ENCODE measurements around the gene NEURL1B.

Gene NEURL1B, protein sequence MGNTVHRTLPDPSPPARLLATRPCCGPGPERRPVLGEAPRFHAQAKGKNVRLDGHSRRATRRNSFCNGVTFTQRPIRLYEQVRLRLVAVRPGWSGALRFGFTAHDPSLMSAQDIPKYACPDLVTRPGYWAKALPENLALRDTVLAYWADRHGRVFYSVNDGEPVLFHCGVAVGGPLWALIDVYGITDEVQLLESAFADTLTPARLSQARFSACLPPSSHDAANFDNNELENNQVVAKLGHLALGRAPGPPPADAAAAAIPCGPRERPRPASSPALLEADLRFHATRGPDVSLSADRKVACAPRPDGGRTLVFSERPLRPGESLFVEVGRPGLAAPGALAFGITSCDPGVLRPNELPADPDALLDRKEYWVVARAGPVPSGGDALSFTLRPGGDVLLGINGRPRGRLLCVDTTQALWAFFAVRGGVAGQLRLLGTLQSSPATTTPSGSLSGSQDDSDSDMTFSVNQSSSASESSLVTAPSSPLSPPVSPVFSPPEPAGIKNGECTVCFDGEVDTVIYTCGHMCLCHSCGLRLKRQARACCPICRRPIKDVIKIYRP

DNA sequence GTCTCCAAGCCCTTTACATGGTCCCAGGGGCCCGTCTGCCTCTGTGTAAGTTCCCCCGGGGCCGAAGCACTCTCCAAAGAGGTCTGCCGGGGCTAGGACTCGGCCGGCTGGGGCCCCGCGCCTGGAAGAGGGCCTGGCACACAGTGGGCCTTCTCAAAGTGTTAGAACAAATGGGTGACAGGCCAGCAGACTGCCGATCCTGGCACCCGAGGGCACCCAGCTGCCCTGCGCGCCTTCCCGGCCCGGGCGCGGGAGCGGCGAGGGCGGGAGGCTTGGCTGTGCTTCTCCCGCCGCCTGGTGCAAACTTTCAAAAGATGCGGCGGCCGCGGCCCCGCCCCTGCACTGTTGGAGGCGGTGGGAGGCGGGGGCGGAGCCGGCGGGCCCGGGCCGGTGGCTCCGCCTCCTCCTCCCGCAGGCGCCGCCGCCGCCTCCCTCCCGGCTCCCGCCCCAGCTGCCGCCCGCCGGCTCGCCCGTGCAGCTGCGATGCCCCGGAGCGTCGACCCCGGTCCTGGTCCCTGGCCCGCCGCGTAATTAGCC is at the start of gene NEURL1B:
TSS of gene NEURL1B (plus strand) at position 442 of the 537 bp plus-strand sequence. CDS start 144 bp downstream, outside the sequence.
- Histone ChIP-seq H3K36me3 (ENCODE audit: control insufficient read depth in 2 of 2, insufficient read depth in 1 of 2, low read length in 2 of 2) (no peaks in the 10 kb centered on the region), H3K9me3 (ENCODE audit: control insufficient read depth, insufficient read depth, low read depth, low read length) (no peaks in the 10 kb centered on the region), H3K27ac (ENCODE audit: extremely low read depth, low read depth, low read length) (peak within 1 kb of the TSS; percentile 47; the same call in 1 of the 2 replicates), H3K4me1 (ENCODE audit: control insufficient read depth, insufficient read depth, low read length) (no peaks in the 10 kb centered on the region), H3K4me3 (ENCODE audit: low read depth, low read length) (peak within 1 kb of the TSS; percentile 62)
- ChIA-PET POLR2A (interaction anchor here (0.9 kb wide), 1 partner anchor 19 kb away, joined by 3 read pairs; no protein-coding TSS in a partner anchor), CTCF (interaction anchor here (0.7 to 1.2 kb wide), 5 partner anchors 56 to 173 kb away, joined by 3 to 7 read pairs (median 4); no protein-coding TSS in a partner anchor)
- peak; percentile 24; the same call in 1 of the 2 replicates for TF ChIP-seq ZNF391 (tag by site-specific recombination; IDR thresholded peaks at IDR 0.05; ENCODE audit: borderline replicate concordance, low read depth)
- TF ChIP-seq, protein P1, sequence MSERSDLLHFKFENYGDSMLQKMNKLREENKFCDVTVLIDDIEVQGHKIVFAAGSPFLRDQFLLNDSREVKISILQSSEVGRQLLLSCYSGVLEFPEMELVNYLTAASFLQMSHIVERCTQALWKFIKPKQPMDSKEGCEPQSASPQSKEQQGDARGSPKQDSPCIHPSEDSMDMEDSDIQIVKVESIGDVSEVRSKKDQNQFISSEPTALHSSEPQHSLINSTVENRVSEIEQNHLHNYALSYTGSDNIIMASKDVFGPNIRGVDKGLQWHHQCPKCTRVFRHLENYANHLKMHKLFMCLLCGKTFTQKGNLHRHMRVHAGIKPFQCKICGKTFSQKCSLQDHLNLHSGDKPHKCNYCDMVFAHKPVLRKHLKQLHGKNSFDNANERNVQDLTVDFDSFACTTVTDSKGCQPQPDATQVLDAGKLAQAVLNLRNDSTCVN (tag by site-specific recombination; optimal IDR thresholded peaks at IDR 0.05): peak; percentile 64
- peak; percentile 29; the same call in 1 of the 2 replicates for TF ChIP-seq ZNF629 (tag by site-specific recombination; IDR thresholded peaks at IDR 0.05)
- peak; percentile 54 for TF ChIP-seq EGR2 (tag by site-specific recombination; IDR thresholded peaks at IDR 0.05; ENCODE audit: low read depth)
- TF ChIP-seq KLF1 (tag by site-specific recombination; IDR thresholded peaks at IDR 0.05): peak; percentile 31; the same call in 1 of the 2 replicates
- TF ChIP-seq ZNF266 (tag by site-specific recombination; IDR thresholded peaks at IDR 0.05; ENCODE audit: low read depth): no peak
- peak; percentile 39 for TF ChIP-seq GLIS1 (tag by site-specific recombination; IDR thresholded peaks at IDR 0.05)
- TF ChIP-seq SP2 (tag by site-specific recombination; IDR thresholded peaks at IDR 0.05): peak; percentile 58
- peak; percentile 62; the same call in 1 of the 2 replicates for TF ChIP-seq ZNF394 (tag by site-specific recombination; IDR thresholded peaks at IDR 0.05; ENCODE audit: borderline replicate concordance)
- TF ChIP-seq KLF7 (tag by site-specific recombination; IDR thresholded peaks at IDR 0.05; ENCODE audit: borderline replicate concordance): 0 out of 2 replicates have a peak, but pooled peaks have one; percentile 33
- TF ChIP-seq, protein P2, sequence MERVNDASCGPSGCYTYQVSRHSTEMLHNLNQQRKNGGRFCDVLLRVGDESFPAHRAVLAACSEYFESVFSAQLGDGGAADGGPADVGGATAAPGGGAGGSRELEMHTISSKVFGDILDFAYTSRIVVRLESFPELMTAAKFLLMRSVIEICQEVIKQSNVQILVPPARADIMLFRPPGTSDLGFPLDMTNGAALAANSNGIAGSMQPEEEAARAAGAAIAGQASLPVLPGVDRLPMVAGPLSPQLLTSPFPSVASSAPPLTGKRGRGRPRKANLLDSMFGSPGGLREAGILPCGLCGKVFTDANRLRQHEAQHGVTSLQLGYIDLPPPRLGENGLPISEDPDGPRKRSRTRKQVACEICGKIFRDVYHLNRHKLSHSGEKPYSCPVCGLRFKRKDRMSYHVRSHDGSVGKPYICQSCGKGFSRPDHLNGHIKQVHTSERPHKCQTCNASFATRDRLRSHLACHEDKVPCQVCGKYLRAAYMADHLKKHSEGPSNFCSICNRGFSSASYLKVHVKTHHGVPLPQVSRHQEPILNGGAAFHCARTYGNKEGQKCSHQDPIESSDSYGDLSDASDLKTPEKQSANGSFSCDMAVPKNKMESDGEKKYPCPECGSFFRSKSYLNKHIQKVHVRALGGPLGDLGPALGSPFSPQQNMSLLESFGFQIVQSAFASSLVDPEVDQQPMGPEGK (tag by site-specific recombination; IDR thresholded peaks at IDR 0.05): peak; percentile 43; the same call in 1 of the 2 replicates
- TF ChIP-seq ZBTB20 (tag by site-specific recombination; IDR thresholded peaks at IDR 0.05): peak; percentile 91
- TF ChIP-seq ZNF211 (tag by site-specific recombination; IDR thresholded peaks at IDR 0.05; ENCODE audit: low read depth): no peak
- TF ChIP-seq, protein P3, sequence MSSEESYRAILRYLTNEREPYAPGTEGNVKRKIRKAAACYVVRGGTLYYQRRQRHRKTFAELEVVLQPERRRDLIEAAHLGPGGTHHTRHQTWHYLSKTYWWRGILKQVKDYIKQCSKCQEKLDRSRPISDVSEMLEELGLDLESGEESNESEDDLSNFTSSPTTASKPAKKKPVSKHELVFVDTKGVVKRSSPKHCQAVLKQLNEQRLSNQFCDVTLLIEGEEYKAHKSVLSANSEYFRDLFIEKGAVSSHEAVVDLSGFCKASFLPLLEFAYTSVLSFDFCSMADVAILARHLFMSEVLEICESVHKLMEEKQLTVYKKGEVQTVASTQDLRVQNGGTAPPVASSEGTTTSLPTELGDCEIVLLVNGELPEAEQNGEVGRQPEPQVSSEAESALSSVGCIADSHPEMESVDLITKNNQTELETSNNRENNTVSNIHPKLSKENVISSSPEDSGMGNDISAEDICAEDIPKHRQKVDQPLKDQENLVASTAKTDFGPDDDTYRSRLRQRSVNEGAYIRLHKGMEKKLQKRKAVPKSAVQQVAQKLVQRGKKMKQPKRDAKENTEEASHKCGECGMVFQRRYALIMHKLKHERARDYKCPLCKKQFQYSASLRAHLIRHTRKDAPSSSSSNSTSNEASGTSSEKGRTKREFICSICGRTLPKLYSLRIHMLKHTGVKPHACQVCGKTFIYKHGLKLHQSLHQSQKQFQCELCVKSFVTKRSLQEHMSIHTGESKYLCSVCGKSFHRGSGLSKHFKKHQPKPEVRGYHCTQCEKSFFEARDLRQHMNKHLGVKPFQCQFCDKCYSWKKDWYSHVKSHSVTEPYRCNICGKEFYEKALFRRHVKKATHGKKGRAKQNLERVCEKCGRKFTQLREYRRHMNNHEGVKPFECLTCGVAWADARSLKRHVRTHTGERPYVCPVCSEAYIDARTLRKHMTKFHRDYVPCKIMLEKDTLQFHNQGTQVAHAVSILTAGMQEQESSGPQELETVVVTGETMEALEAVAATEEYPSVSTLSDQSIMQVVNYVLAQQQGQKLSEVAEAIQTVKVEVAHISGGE (tag by site-specific recombination; conservative IDR thresholded peaks at IDR 0.05; ENCODE audit: low read depth): no peak
- peak; percentile 70; the same call in 1 of the 2 replicates for TF ChIP-seq ZNF76 (tag by site-specific recombination; IDR thresholded peaks at IDR 0.05; ENCODE audit: borderline replicate concordance, low read depth)
- peak; percentile 24; the same call in 1 of the 2 replicates for TF ChIP-seq ZFP69B (tag by site-specific recombination; IDR thresholded peaks at IDR 0.05)
- TF ChIP-seq ZNF2 (tag by site-specific recombination; IDR thresholded peaks at IDR 0.05): peak; percentile 78
- TF ChIP-seq ZNF423 (tag by site-specific recombination; IDR thresholded peaks at IDR 0.05): peak; percentile 72
- TF ChIP-seq ZNF146 (tag by site-specific recombination; IDR thresholded peaks at IDR 0.05): no peak
- peak; percentile 69 for TF ChIP-seq ZFHX2 (tag by site-specific recombination; conservative IDR thresholded peaks at IDR 0.05)
- TF ChIP-seq, protein P4, sequence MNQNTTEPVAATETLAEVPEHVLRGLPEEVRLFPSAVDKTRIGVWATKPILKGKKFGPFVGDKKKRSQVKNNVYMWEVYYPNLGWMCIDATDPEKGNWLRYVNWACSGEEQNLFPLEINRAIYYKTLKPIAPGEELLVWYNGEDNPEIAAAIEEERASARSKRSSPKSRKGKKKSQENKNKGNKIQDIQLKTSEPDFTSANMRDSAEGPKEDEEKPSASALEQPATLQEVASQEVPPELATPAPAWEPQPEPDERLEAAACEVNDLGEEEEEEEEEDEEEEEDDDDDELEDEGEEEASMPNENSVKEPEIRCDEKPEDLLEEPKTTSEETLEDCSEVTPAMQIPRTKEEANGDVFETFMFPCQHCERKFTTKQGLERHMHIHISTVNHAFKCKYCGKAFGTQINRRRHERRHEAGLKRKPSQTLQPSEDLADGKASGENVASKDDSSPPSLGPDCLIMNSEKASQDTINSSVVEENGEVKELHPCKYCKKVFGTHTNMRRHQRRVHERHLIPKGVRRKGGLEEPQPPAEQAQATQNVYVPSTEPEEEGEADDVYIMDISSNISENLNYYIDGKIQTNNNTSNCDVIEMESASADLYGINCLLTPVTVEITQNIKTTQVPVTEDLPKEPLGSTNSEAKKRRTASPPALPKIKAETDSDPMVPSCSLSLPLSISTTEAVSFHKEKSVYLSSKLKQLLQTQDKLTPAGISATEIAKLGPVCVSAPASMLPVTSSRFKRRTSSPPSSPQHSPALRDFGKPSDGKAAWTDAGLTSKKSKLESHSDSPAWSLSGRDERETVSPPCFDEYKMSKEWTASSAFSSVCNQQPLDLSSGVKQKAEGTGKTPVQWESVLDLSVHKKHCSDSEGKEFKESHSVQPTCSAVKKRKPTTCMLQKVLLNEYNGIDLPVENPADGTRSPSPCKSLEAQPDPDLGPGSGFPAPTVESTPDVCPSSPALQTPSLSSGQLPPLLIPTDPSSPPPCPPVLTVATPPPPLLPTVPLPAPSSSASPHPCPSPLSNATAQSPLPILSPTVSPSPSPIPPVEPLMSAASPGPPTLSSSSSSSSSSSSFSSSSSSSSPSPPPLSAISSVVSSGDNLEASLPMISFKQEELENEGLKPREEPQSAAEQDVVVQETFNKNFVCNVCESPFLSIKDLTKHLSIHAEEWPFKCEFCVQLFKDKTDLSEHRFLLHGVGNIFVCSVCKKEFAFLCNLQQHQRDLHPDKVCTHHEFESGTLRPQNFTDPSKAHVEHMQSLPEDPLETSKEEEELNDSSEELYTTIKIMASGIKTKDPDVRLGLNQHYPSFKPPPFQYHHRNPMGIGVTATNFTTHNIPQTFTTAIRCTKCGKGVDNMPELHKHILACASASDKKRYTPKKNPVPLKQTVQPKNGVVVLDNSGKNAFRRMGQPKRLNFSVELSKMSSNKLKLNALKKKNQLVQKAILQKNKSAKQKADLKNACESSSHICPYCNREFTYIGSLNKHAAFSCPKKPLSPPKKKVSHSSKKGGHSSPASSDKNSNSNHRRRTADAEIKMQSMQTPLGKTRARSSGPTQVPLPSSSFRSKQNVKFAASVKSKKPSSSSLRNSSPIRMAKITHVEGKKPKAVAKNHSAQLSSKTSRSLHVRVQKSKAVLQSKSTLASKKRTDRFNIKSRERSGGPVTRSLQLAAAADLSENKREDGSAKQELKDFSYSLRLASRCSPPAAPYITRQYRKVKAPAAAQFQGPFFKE (tag by site-specific recombination; IDR thresholded peaks at IDR 0.05; ENCODE audit: borderline replicate concordance): no peak
- 0 out of 2 replicates have a peak, but pooled peaks have one; percentile 12 for TF ChIP-seq ZNF10 (tag by site-specific recombination; IDR thresholded peaks at IDR 0.05)
- TF ChIP-seq SP3 (tag by site-specific recombination; IDR thresholded peaks at IDR 0.05): peak; percentile 77
